OCI-M2 (cell line): ENCODE measurements around the gene UGP2.
A peak's percentile ranks its signal among the peaks of the same experiment; 100 is the strongest.
"Not testable (repeated sequence)": the region's sequence is repeated elsewhere in the genome, so short reads cannot be mapped to it uniquely, and the experiment has no call there.

Experiments used
- DNase-seq: peaks from one replicate; lab custom pipeline; 2025; ENCODE audit not compliant: unreplicated experiment; lab: John Stamatoyannopoulos, UW

The UGP2 gene

GRCh38 chr2:63840081-63840784, 1.5 kb upstream of the UGP2 start:
- no peak for DNase-seq

GRCh38 chr2:63840785-63841253, 877 bp upstream of the UGP2 start:
- DNase-seq = peak; percentile 76

- DNase-seq = no peak
Observed at GRCh38 chr2:63842149-63843061, 709 bp downstream of the UGP2 start.

GRCh38 chr2:63843093-63843492, 1.4 kb downstream of the UGP2 start:
- DNase-seq = no peak

GRCh38 chr2:63843791-63844190, 2.1 kb downstream of the UGP2 start:
- no peak for DNase-seq

- no peak for DNase-seq
Observed at GRCh38 chr2:63844616-63845015, 2.9 kb downstream of the UGP2 start.

- no peak for DNase-seq
Observed at GRCh38 chr2:63845866-63846265, 4.2 kb downstream of the UGP2 start.

- no peak for DNase-seq
Observed at GRCh38 chr2:63846487-63846886, 4.8 kb downstream of the UGP2 start.

- DNase-seq = not testable (repeated sequence)
Observed at GRCh38 chr2:63847571-63847970, 5.9 kb downstream of the UGP2 start.

GRCh38 chr2:63849381-63850203, 7.9 kb downstream of the UGP2 start:
- no peak for DNase-seq

- DNase-seq = no peak
Observed at GRCh38 chr2:63850204-63850571, 8.5 kb downstream of the UGP2 start.

- DNase-seq = no peak
Observed at GRCh38 chr2:63850649-63851048, 9.0 kb downstream of the UGP2 start.

GRCh38 chr2:63851691-63852311, 10.1 kb downstream of the UGP2 start:
- no peak for DNase-seq

GRCh38 chr2:63853527-63854310, 12.0 kb downstream of the UGP2 start:
- no peak for DNase-seq

- no peak for DNase-seq
Observed at GRCh38 chr2:63855418-63856302, 14.0 kb downstream of the UGP2 start.

- no peak for DNase-seq
Observed at GRCh38 chr2:63856303-63856603, 14.6 kb downstream of the UGP2 start.

GRCh38 chr2:63858291-63858690, 16.6 kb downstream of the UGP2 start:
- no peak for DNase-seq

- no peak for DNase-seq
Observed at GRCh38 chr2:63861220-63861822, 19.6 kb downstream of the UGP2 start.

GRCh38 chr2:63862806-63863205, 21.1 kb downstream of the UGP2 start:
- no peak for DNase-seq
